Activated naive CD8-positive, alpha-beta T cell treated with anti-CD3 and anti-CD28 coated beads for 36 hours (primary cell): ENCODE measurements around the gene BOK. TPM values are rescaled to one million over a fixed set of nuclear protein-coding genes. Genes with fewer than 3 reads are reported as not detected.

Source experiments
- DNase-seq: peaks from one replicate; pipeline ENCODE4 v3.0.0; 2021
- H3K27ac Mint-ChIP-seq: one replicate; pipeline ENCODE4 v1.8.0; 2022; ENCODE audit warnings: mild to moderate bottlenecking, moderate library complexity, mixed read lengths
- H3K27me3 Mint-ChIP-seq: one replicate; pipeline ENCODE4 v1.8.0; 2022; ENCODE audit warnings: mild to moderate bottlenecking, mixed read lengths
- H3K36me3 Mint-ChIP-seq: one replicate; pipeline ENCODE4 v1.8.0; 2021; ENCODE audit warnings: mild to moderate bottlenecking, mixed read lengths
- H3K4me1 Mint-ChIP-seq: one replicate; pipeline ENCODE4 v1.8.0; 2021; ENCODE audit warnings: mixed read lengths
- H3K4me3 Mint-ChIP-seq: one replicate; pipeline ENCODE4 v1.8.0; 2022; ENCODE audit warnings: mild to moderate bottlenecking, moderate library complexity, mixed read lengths
- H3K9me3 Mint-ChIP-seq: one replicate; pipeline ENCODE4 v1.8.0; 2022; ENCODE audit warnings: mixed read lengths
- total RNA-seq, 2 experiments: library from RNA; stranded (reverse); gene quantifications; one replicate each; pipeline ENCODE4 v1.2.3, GENCODE V29; 2021

Gene BOK
- total RNA-seq, 2 experiments from 2014 or later, result 0.08 TPM; not detected in 1

DNA sequence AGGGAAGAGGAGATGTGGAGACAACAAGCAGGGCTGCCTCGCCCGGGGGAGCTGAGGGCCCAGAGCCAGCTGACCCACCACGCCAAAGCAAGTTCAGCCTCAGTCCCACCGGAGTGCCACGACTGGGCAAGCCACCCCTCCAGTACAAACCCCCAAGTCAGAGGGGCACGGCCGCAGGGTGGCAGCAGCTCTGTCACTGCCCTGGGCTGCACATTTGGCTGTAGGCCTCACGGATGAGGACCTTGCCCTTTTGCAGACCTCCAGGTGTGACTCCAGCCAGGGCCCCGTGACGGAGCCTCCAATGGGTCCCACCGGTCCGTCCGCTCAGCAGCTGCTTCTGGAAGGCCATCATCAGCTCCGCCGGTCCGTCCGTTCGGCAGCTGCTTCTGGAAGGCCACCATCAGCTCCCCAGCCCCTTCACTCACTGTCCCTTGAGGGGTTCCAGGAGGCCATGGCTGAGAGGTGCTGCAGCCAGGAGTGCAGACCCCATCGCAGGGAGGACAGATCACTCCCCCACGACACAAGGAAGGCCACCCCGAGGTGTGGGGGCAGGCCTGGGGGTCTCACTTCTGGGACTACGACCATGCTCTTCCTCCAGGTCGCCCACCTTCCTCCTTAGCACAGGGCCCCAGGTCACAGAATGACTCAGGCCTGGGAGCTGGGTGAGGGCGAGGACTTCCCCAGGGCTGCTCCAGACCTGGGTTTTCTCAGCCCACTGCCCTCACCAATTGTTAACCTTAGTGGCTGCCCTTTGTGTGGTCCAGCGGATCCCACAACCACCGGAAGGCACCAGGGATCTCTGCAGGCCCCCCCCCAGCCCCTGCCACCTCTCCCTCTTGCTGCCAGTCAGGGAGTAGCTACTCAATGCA, 25.6 kb upstream of the BOK start:
- peaks cover 6% of the 10 kb centered on the region for H3K27me3 Mint-ChIP-seq
- no peak overlapping the region for H3K4me3 Mint-ChIP-seq
- H3K27ac Mint-ChIP-seq, result no peak overlapping the region
- no peaks in the 10 kb centered on the region for H3K36me3 Mint-ChIP-seq
- DNase-seq, result no peak
- no peaks in the 10 kb centered on the region for H3K4me1 Mint-ChIP-seq
- no peaks in the 10 kb centered on the region for H3K9me3 Mint-ChIP-seq

DNA sequence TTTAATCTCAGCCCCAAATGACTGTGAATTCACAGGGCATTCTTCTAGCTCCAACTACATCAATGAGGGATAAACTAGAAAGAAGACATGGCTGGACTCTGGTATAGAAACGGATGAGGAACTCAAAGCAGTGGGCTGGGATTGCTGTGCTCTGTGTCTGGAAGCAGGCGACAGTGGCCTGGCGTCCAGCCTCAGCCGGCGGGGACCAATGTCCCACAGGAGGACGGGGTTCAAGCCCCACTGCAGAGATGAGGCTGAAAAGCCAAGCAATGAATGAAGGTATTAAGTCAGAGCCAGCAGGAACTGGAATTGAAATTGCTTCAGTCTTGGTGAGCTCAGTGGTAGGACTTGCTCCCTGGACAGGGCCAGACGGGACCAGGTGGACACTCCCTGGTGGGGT, 24.3 kb upstream of the BOK start:
- no peak for DNase-seq
- Mint-ChIP-seq H3K9me3 (no peaks in the 10 kb centered on the region), H3K36me3 (no peaks in the 10 kb centered on the region), H3K27ac (no peak overlapping the region), H3K4me1 (no peaks in the 10 kb centered on the region), H3K4me3 (no peak overlapping the region), H3K27me3 (peaks cover 10% of the 10 kb centered on the region)

DNA sequence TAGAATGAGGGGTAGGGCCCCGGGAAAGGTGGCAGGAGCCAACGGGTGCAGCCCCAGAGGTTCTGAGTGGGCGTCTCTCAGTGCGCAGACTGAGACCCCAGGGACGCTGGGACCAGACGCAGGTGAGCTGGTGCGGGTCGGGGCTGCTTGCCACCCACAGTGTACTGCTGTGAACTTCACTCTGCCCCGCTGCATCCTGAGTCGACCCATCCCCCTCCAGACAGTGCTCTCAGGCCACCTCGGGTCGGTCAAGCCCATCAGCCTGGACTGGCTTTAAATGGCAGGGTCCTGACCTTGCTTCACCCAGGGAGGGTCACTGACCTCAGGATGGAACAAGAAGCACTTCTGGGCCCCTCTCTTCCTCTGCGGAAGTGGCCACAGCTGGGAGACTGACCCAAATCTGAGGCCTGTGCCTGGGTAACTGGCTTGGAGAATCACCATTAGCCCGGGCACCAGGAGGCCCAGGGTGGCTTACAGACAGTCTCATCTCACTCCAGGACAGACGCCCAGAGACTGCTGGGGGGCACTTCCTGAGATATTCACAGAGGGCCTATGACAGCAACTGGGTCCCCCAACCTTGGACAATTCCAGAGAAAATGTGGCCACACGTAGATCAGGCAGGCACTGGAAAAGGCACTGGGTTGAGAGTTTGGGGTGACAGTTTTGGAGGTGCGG, 23.7 kb upstream of the BOK start:
- no peaks in the 10 kb centered on the region for H3K4me1 Mint-ChIP-seq
- H3K9me3 Mint-ChIP-seq, result no peaks in the 10 kb centered on the region
- no peak for DNase-seq
- H3K27ac Mint-ChIP-seq, result no peak overlapping the region
- H3K36me3 Mint-ChIP-seq, result no peaks in the 10 kb centered on the region
- H3K4me3 Mint-ChIP-seq, result no peak overlapping the region
- peaks cover 10% of the 10 kb centered on the region for H3K27me3 Mint-ChIP-seq

DNA sequence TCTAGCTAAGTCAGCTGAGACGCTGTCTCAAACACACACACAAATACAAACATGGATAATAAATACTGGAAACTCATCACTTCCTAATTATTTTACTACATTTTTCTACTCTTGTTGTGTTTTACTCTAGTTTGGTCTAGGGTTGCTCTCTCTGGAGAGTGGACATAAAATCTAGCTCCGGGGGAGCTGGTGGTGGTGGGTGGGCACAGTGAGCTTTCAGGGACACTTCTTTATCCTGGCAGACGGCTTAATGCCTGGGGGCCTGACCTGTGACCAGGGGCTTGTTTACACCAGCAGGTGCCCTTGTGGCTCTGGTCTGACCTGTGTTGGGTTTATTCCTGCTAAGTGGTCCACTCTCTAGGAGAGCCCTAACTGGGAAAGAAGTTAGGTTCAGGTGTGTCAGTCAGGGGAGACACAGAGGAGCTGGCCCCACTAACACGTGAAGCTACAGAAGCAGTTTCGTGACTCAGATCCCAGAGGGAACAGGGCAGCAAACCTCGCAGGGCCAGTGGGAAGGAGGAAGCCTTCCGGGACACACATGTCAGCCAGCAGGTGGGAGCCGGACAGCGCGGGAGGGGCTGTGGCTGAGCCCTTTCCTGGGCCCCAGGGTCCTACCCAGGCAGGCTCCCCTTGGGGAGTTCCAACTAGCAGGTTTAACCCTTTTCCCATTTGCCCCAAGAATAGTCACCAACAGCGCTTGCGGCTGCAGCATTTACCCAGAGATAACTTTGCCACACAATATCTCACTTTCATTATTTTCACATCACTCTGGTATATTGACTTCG, 22.5 kb upstream of the BOK start:
- H3K27me3 Mint-ChIP-seq, result peaks cover 18% of the 10 kb centered on the region
- H3K4me1 Mint-ChIP-seq, result no peaks in the 10 kb centered on the region
- H3K27ac Mint-ChIP-seq, result no peak overlapping the region
- no peaks in the 10 kb centered on the region for H3K9me3 Mint-ChIP-seq
- no peak for DNase-seq
- H3K4me3 Mint-ChIP-seq, result no peak overlapping the region
- H3K36me3 Mint-ChIP-seq, result no peaks in the 10 kb centered on the region

DNA sequence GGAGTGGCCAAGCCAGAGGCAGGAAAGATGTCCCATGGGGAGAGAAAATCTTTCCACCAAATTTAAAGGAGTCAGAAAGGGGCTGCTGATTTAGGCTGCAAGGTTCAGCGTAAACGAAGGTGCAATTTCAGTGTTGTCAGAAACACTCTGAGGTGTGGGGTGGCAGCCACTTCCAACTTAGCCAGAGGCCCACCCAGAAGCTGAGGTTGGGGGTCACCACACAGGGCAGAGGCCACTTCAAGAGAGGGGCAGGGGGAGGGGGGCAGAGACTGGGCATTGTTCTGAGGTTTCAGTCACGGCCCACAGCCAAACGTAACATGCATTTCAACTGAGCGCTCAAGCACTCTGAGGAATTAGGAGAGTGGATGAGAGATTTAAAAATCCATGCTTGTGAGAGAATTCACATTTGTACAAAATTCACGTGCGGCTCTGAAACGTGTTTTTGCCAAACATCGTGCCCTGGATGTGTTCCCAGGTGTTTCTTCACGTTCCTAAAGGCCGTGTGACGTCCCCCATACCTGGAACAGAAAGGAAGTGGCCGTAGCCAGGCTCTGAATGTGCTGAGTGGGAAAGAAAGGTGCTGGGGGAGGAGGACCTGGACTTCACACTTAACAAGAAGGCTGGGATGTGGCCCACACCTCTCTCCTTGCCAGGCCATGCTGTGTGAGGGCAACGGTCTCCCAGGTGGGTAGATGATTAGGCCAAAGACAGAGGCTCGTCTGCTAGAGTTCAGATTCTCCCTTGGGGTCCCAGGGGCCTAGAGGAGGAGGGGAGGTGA, 19.5 kb upstream of the BOK start:
- Mint-ChIP-seq H3K27me3 (peaks cover 27% of the 10 kb centered on the region), H3K4me3 (no peak overlapping the region), H3K4me1 (no peaks in the 10 kb centered on the region), H3K36me3 (no peaks in the 10 kb centered on the region), H3K9me3 (no peaks in the 10 kb centered on the region), H3K27ac (no peak overlapping the region)
- no peak for DNase-seq

DNA sequence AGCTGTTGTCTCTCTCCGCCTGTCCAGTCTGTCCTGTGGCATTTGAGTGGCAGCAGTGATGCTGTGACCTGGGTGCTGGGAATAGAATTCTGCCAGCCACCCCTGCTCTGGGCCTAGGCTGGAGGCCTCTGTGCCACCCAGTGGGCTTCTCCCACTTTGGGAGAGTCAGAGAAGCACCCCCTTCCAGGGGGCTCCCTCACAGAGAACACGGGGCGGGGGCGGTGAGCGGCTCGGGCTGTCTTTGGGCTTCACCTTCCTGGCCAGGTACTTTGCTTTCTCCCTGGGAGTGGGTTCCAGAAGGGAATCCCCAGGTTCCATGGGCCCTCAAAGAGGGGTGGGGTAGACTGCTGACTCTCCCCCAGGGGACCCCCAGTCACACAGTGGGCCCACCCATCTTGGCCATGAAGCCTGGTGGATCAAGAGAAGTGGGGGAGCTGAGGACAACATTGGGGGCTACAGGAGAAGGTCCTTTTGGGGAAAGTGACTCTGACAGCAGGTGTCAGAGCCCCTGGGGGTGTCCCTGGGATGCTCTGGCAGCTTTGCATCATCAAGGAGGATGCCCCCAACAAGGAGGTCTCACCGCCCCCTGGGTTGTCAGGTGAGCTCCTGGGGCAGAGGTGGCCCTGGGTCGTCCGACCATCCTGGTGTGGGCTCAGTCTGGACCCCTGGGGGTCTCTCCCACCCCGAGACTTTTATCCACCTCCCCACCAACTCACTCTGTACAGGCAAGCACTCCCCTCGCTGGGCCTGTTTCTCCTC, 18.8 kb upstream of the BOK start:
- H3K36me3 Mint-ChIP-seq, result no peaks in the 10 kb centered on the region
- no peaks in the 10 kb centered on the region for H3K4me1 Mint-ChIP-seq
- H3K4me3 Mint-ChIP-seq, result no peak overlapping the region
- H3K9me3 Mint-ChIP-seq, result no peaks in the 10 kb centered on the region
- no peak for DNase-seq
- no peak overlapping the region for H3K27ac Mint-ChIP-seq
- H3K27me3 Mint-ChIP-seq, result peaks cover 27% of the 10 kb centered on the region

DNA sequence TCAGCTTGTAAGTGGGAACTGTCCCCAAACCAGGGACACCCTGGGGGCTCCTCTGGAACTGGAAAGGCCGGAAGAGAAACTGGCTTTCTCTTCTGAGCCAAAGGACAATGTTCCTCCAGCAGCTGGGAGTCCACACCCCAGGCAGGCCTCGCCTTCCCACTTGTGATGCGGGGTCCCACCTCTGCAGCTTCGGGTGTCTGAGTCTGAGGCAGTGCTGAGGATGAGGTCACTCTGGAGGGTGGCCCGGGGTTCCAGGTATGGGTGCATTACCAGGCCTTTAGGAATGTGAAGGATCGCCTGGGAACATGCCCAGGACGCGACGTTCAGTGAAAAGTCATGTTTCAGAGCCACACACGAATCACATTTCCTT, 18.2 kb upstream of the BOK start:
- no peaks in the 10 kb centered on the region for H3K36me3 Mint-ChIP-seq
- no peaks in the 10 kb centered on the region for H3K4me1 Mint-ChIP-seq
- H3K4me3 Mint-ChIP-seq, result no peak overlapping the region
- no peak overlapping the region for H3K27ac Mint-ChIP-seq
- H3K9me3 Mint-ChIP-seq, result no peaks in the 10 kb centered on the region
- DNase-seq, result no peak
- H3K27me3 Mint-ChIP-seq, result peaks cover 27% of the 10 kb centered on the region

DNA sequence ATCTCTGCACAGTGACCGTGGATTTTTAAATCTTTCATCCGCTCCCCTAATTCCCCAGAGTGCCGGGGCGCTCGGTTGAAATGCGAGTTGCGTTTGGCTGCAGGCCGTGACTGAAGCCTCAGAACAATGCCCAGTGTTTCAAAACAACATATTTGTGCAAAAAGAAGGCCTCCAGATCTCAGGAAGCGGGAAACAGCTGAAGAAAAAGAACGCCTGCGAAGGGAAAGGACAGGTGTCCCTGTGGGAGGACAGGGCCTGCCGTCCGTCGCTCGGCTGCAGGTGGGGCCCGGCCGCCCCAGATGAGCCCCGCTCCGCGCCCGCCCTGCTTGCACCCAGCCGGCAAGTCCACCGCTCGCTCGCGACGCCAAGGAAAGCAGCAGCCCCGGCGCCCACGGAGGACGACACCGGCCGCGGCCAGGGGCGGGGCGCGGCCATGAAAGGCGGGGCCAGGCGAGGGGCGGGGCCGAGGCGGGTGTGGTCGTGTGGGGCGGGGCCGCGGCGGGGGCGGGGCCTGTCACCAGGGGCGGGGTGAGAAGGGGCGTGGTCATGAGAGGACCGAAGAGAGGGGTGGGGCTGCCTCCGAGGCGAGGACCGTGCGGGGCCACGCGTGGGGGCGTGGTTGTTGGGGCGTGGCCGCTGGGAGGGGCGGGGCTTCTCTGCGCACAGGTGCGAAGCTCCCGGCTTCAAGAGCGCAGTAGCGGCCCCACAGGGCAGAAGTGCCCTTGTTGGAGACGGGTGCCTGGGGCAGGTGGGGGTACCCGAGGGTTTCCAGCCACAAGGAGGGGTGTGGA, 17.6 kb upstream of the BOK start:
- no peaks in the 10 kb centered on the region for H3K4me1 Mint-ChIP-seq
- DNase-seq, result peak; percentile 73
- no peaks in the 10 kb centered on the region for H3K9me3 Mint-ChIP-seq
- peaks cover 27% of the 10 kb centered on the region for H3K27me3 Mint-ChIP-seq
- H3K36me3 Mint-ChIP-seq, result no peaks in the 10 kb centered on the region
- no peak overlapping the region for H3K27ac Mint-ChIP-seq
- peak overlapping the region; percentile 35 for H3K4me3 Mint-ChIP-seq

DNA sequence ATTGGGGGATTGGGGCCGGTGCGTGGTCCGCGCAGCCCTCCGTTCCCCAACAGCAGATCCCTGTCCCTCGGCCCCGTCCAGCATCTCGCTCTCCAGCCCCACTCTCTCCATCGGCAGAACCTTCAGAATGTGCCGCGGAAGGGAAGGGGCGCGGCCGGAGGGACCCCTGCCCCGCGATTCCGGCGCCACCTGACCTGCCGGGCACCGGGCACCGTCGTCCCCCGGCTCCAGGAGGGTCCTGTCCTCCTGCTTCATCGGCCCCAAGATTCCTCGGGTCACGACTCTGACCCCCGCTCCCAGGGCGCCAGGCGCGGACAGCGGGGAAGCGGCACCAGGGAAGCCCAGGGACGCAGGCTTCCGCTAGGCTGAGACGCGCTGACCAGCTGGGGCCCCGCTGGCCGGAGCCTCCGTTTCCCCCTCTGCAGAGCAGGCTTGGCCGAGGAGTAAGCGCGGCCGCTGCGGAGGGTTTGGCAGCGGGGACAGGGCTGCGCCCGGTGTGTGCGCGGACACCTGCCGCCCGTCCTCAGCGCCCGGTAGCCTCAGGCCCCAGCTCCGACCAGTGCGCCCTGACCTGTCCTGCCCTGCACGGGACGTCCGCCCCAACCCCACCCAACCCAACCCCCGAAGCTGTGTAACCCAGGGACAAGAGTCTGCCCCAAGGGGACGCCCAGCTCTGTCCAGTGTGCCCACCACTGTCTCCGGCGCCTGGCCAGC, 16.8 kb upstream of the BOK start:
- no peak overlapping the region for H3K4me3 Mint-ChIP-seq
- no peaks in the 10 kb centered on the region for H3K36me3 Mint-ChIP-seq
- DNase-seq, result no peak
- H3K4me1 Mint-ChIP-seq, result no peaks in the 10 kb centered on the region
- no peak overlapping the region for H3K27ac Mint-ChIP-seq
- H3K27me3 Mint-ChIP-seq, result peaks cover 27% of the 10 kb centered on the region
- H3K9me3 Mint-ChIP-seq, result no peaks in the 10 kb centered on the region

DNA sequence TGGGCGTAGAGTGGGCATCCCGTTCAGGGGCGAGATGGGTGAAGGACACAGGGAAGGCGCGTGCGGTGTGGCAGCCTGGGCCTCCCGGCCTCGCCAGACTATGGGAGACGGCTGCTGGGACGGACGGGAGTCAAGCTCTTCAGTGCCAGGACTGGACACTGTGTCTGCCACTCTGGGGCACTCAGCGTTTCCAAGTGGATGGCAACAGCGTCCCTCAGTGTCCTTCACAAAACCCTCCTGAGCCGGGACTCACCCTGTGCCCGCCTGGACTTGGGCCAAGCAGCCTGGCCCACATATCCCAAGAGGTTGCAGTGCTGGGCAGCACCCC, 16.3 kb upstream of the BOK start:
- no peak for DNase-seq
- H3K27ac Mint-ChIP-seq, result no peak overlapping the region
- no peaks in the 10 kb centered on the region for H3K9me3 Mint-ChIP-seq
- peaks cover 27% of the 10 kb centered on the region for H3K27me3 Mint-ChIP-seq
- H3K4me3 Mint-ChIP-seq, result no peak overlapping the region
- H3K36me3 Mint-ChIP-seq, result no peaks in the 10 kb centered on the region
- no peaks in the 10 kb centered on the region for H3K4me1 Mint-ChIP-seq

DNA sequence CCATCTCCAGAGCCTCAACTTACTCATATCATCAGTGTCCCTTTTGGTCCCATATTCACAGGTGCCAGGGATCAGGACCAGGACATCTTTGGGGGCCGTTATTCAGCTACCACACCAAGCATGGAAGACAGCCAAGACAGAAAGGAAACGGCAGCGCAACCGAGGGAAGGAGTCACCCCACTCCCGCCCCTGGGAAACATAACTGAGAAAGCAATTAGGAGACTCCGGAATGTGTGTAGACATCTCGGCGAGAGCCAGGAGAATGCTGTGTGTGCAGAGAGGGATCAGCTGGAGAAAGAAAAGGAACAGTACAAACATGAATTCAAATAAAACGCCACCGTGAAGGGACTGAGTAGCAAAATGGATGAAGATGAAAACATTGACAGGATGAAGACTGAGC, 13.4 kb upstream of the BOK start:
- H3K4me1 Mint-ChIP-seq, result no peaks in the 10 kb centered on the region
- H3K36me3 Mint-ChIP-seq, result no peaks in the 10 kb centered on the region
- peaks cover 30% of the 10 kb centered on the region for H3K27me3 Mint-ChIP-seq
- H3K4me3 Mint-ChIP-seq, result no peak overlapping the region
- H3K27ac Mint-ChIP-seq, result no peak overlapping the region
- no peaks in the 10 kb centered on the region for H3K9me3 Mint-ChIP-seq
- no peak for DNase-seq

DNA sequence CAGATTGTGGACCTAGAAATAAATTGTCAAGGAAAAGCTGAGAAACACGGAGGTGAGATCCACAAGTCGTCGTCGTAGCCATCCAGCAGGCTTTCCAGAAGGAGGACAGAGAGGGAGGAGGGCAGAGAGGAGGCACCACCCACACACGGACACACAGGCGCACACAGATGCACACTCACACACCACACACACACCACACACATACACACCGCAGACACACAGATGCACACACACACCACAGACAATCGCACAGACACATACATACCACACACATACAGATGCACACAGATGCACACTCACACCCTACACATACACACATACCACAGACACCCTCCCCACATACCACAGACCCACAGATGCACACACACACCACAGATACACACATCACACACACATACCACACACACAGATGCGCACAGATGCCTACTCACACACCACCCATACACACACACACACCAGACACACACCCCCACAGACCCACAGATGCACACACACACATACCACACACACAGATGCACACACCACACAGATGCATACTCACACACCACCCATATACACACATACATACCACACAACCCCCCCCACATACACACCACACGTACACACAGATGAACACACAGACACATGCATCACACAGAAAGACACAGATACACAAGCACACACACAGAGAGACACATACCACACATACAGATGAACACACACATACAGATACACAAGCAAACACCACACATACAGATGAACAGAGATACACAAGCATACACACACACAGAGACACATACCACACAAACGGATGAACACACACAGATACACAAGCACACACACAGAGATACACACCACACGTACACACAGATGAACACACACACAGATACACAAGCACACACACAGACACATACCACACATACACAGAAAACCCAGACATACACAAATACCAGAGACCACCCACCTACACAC, 12.7 kb upstream of the BOK start:
- Mint-ChIP-seq H3K27me3 (peaks cover 23% of the 10 kb centered on the region), H3K27ac (no peak overlapping the region), H3K4me1 (no peaks in the 10 kb centered on the region), H3K36me3 (no peaks in the 10 kb centered on the region), H3K4me3 (no peak overlapping the region), H3K9me3 (no peaks in the 10 kb centered on the region)
- DNase-seq, result no peak
